ENCODE measurements around the gene NCOA3. TPM values are rescaled to one million over a fixed set of nuclear protein-coding genes. Genes with fewer than 3 reads are reported as not detected.
"Not testable (repeated sequence)": the region's sequence is repeated elsewhere in the genome, so short reads cannot be mapped to it uniquely, and the experiment has no call there.

The NCOA3 gene
- total RNA-seq, 4 donors from 2014 or later = 45.1 to 77.8 (median 56.3) TPM

DNA sequence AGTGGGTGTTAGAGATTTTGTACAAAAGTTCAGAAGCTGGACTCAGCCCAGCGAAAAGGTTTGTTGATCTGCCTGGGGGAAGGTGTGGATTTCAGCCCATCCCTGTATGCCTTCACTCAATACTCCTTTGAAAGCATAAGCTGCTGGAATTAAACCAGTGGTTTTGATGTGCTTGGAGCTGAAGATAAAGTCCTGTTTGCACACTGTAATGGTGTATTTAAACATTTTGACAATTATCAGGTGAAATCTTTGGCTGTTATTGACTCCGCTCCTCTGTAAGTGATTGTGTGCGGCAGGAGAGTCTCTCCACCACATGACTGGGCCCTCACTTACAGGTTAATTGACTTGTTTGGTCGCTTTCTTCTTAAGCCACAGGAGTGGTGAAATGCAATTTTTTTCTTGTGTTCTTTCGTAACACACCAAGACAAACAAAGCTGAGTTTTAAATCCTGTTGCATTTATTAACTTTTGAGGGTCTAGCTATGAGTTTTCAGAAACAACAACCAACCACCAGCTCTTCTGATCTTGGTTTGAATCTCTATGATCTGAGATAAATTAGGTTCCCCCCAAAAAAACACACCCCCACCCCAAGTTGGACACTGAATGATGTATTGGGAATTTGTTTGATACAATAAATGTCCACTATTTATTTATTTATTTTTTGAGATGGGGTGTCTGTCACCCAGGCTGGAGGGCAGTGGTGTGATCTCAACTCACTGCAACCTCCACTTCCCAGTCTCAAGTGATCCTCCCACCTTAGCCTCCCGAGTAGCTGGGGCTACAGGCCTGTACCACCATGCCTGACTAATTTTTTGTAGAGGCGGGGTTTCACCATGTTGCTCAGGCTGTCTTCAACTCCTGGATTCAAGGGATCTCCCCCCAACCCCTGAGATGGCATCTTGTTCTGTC, 46.3 kb upstream of the NCOA3 start:
- Histone ChIP-seq H3K4me3 (no peak overlapping the region), H3K4me1 (peaks cover 32% of the 10 kb centered on the region), H3K27ac (no peak overlapping the region), H3K9me3 (no peaks in the 10 kb centered on the region), H3K36me3 (no peaks in the 10 kb centered on the region), H3K27me3 (no peaks in the 10 kb centered on the region)
- WGBS = 52% methylated on average over 7 of the region's 7 CpGs
- DNase-seq (ENCODE audit: low spot score in 2 of 2) = no peak
- no peak for TF ChIP-seq CTCF (IDR thresholded peaks at IDR 0.05)
- TF ChIP-seq POLR2A (IDR thresholded peaks at IDR 0.05) = no peak
- TF ChIP-seq POLR2AphosphoS5 (IDR thresholded peaks at IDR 0.05) = no peak
- no peak for TF ChIP-seq EP300 (IDR thresholded peaks at IDR 0.05)

DNA sequence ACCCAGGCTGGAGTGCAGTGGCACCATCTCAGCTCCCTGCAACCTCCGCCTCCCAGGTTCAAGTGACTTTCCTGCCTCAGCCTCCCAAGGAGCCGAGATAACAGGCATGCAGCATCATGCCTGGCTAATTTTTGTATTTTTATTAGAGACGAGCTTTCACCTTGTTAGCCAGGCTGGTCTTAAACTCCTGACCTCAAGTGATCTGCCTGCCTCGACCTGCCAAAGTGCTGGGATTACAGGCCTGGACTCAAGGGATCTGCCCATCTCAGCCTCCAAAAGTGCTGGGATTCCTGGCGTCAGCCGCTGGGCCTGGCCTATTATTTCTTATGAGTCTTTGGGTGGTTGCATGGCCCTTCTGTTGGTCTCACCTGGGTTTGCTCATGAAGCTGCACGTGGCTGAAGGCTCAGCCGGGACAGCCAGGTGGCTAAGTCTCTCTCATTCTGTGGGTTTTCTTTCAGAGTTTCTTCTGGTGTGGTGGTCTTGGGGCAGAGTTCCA, 45.6 kb upstream of the NCOA3 start:
- peak overlapping the region; percentile 29 for H3K27ac ChIP-seq
- H3K36me3 ChIP-seq = no peaks in the 10 kb centered on the region
- no peak for DNase-seq (ENCODE audit: low spot score in 2 of 2)
- H3K4me3 ChIP-seq = no peak overlapping the region
- no peaks in the 10 kb centered on the region for H3K27me3 ChIP-seq
- TF ChIP-seq POLR2AphosphoS5 (IDR thresholded peaks at IDR 0.05) (no peak), POLR2A (IDR thresholded peaks at IDR 0.05) (no peak), CTCF (IDR thresholded peaks at IDR 0.05) (no peak), EP300 (IDR thresholded peaks at IDR 0.05) (no peak)
- peaks cover 32% of the 10 kb centered on the region for H3K4me1 ChIP-seq
- H3K9me3 ChIP-seq = no peaks in the 10 kb centered on the region
- 81% methylated on average over 6 of the region's 8 CpGs for WGBS

DNA sequence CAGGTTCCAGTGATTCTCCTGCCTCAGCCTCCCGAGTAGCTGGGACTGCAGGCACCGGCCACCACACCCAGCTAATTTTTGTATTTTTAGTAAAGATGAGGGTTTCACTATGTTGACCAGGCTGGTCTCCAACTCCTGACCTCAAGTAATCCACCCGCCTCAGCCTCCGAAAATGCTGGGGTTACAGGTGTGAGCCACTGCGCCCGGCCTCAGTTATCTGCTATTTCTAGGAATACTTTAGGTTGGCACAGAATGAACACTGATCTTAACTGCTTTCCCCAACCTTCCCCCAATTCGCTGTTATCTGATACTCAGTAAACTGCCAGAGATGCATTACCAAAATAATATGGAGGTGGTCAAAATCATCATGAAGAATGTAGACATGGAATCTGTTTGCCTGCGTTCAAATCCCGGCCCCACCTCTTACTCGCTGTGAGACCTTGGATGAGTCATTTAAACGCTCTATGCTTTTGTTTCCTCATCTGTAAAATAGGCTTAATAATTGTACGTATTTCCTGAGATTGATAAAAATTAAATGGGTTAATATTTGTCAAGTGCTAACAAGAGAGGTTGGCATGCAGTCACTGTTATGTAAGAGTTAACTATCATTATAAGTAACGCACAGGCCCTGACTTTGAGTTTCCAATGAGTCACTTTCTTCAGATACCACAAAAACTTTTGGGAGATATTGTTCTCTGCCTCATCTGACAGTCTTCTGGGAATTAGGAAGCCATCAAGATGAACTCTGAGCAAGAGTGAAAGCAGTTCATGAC, 44.5 kb upstream of the NCOA3 start:
- peaks cover 32% of the 10 kb centered on the region for H3K4me1 ChIP-seq
- H3K27me3 ChIP-seq = no peaks in the 10 kb centered on the region
- H3K9me3 ChIP-seq = no peaks in the 10 kb centered on the region
- no peak for TF ChIP-seq POLR2A (IDR thresholded peaks at IDR 0.05)
- TF ChIP-seq POLR2AphosphoS5 (IDR thresholded peaks at IDR 0.05) = no peak
- no peak for TF ChIP-seq EP300 (IDR thresholded peaks at IDR 0.05)
- no peak for TF ChIP-seq CTCF (IDR thresholded peaks at IDR 0.05)
- H3K36me3 ChIP-seq = no peaks in the 10 kb centered on the region
- DNase-seq (ENCODE audit: low spot score in 2 of 2) = no peak
- 80% methylated on average over 13 of the region's 13 CpGs for WGBS
- H3K27ac ChIP-seq = no peak overlapping the region
- H3K4me3 ChIP-seq = no peak overlapping the region

DNA sequence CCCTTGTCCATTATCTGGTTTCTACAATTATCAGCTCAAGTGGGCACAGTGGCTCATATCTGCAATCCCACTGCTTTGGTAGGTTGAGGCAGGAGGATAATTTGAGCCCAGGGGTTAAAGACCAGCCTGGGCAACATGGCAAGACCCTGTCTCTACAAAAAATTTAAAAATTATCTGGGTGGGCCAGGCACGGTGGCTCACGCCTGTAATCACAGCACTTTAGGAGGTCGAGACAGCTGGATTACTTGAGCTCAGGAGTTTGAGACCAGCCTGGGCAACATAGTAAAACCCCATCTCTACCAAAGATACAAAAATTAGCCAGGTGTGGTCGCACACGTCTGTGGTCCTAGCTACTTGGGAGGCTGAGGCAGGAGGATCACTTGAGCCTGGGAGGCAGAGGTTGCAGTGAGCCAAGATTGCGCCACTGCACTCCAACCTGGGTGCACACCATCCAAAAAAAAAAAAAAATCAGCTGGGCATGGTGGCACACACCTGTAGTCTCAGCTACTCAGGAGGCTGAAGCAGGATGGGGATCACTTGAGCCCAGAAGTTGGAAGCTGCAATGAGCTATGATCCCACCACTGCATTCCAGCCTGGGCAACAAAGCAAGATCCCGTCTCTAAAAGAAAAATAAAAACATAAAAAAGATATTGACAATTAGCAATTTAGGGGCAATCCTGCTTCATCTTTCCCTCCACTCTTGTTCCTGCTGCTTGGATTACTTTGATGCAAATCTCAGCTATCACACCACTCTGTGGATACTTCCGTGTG, 43.2 kb upstream of the NCOA3 start:
- H3K27ac ChIP-seq; H3K36me3 ChIP-seq; H3K27me3 ChIP-seq; H3K4me3 ChIP-seq; H3K9me3 ChIP-seq; DNase-seq (ENCODE audit: low spot score in 2 of 2): not testable (repeated sequence)
- WGBS = 93% methylated on average over 8 of the region's 8 CpGs
- peaks cover 30% of the 10 kb centered on the region for H3K4me1 ChIP-seq

- whole genome bisulfite sequencing = 89% methylated on average over 9 of the region's 9 CpGs
- TF ChIP-seq EP300 (IDR thresholded peaks at IDR 0.05) = no peak
- no peak for TF ChIP-seq POLR2AphosphoS5 (IDR thresholded peaks at IDR 0.05)
- no peak overlapping the region for H3K4me3 ChIP-seq
- DNase-seq (ENCODE audit: low spot score in 2 of 2) = no peak
- peaks cover 37% of the 10 kb centered on the region for H3K4me1 ChIP-seq
- H3K36me3 ChIP-seq = no peaks in the 10 kb centered on the region
- H3K27ac ChIP-seq = no peak overlapping the region
- H3K9me3 ChIP-seq = no peaks in the 10 kb centered on the region
- H3K27me3 ChIP-seq = no peaks in the 10 kb centered on the region
These were observed 42.2 kb upstream of the NCOA3 start for GRCh38 chr20:47459344-47460073.

DNA sequence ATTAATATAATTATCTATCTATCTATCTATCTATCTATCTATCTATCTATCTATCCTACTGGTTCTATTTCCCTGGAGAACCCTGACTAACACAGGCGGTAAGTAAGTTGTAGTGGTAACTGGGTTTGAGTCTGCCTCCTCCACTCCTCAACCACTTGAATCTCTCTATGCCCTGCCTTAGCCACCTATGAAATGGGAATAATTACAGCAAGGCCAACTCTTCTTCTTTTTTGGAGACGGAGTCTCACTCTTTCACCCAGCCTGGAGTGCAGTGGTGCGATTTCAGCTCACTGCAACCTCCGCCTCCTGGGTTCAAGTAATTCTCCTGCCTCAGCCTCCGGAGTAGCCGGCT, 41.0 kb upstream of the NCOA3 start:
- H3K4me1 ChIP-seq = peaks cover 36% of the 10 kb centered on the region
- H3K9me3 ChIP-seq; H3K27me3 ChIP-seq; H3K36me3 ChIP-seq; H3K4me3 ChIP-seq; DNase-seq (ENCODE audit: low spot score in 2 of 2); H3K27ac ChIP-seq: not testable (repeated sequence)
- 92% methylated on average over 6 of the region's 6 CpGs for WGBS
